ENCODE measurements around the gene SKA2.
A peak's percentile ranks its signal among the peaks of the same experiment; 100 is the strongest.
"Not testable (repeated sequence)": the region's sequence is repeated elsewhere in the genome, so short reads cannot be mapped to it uniquely, and the experiment has no call there.

Gene SKA2, protein sequence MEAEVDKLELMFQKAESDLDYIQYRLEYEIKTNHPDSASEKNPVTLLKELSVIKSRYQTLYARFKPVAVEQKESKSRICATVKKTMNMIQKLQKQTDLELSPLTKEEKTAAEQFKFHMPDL

DNA sequence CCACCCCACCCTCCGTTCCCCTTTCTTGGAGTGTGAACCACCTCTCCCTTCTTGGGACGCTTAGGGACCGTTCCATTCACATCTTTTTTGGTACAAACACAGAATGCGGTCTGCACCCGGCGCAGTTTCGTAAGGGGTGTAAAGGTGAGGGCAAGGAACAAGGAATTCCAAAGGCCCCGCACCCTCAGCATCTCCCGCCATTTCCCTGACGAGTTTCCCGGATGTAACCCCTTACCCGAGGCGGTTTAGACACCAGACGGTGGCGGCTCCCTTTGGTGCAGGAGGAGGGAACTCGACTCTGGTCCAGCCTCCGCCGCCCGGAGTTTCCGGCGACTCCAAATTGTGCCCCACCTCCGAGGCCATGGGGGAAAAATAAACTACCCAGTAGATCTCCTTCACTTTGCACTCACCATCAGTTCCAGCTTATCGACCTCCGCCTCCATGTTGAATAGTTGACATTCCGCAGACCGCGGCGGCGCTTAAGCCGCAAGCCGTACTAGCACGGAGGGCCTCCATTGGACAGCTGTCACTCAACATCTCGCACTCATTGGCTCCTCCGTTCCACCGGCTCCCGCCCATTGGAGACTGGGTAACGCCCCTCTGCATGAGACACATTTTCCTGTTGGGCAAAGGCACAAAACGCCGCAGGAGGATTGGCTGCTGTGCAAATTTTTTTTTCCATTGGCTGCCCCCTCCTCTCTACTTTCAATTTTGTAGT is at the start of gene SKA2:
Gene SKA2, minus strand, starts transcription at position 466 of the 718 bp plus-strand sequence. Its CDS starts 23 bp downstream, at position 443.
- DNase-seq: peak; percentile 99

DNA sequence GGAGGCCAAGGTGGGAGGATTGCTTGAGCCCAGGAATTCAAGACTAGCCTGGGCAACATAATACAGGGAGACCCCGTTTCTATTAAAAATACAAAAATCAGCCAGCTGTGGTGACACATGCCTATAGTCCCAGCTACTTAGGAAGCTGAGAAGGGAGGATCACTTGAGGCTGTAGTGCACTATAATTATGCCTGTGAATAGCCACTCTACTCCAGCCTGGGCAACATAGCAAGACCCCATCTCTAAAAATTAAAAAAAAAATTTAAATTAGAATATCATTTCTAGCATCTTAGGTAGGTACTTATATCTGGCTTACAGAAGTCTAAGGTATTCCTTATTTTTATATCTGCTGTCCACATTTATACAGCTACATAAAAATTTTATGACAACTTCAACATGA is 47.3 kb upstream of the SKA2 start:
- no peak for DNase-seq

DNA sequence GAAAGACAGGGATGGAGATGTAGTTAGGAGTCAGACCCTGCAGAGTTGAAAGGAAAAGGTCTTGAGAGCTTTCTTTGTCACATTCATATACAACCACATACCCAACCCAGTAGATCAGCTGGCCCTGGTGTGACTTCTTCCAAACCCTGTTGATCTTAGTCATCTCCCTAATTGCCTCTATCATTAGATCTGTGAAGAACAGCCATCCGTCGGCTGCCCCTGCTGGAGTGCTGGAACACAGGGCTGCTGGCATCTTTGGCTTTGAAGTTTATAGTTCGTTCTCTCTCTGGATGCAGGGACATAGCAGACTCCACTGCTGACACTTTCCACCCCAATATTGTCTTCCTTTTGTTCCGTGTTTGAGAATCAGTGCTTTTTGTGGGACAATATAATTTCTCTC is 44.4 kb upstream of the SKA2 start:
- no peak for DNase-seq

DNA sequence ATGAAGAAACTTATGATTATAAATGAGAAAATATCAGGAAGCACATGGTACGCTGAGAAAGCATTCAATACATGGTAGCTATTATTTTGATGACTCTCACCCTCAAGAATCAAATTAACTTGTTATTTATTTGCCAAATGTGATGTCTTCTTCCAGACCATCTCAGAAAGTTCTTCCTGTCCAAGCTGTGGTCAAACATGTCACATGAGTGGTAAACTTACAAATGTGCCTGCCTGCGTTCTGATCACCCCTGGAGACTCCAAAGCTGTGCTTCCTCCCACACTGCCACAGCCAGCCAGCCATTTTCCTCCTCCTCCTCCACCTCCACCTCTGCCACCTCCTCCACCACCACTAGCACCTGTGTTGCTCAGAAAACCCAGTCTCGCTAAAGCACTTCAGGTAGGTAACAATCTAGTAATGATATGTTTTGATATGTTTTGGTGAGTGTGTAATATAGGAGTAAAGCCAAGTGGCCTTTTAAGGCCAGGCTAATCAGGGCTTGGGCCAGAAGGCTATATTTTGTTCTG is 38.4 kb upstream of the SKA2 start:
- no peak for DNase-seq

DNA sequence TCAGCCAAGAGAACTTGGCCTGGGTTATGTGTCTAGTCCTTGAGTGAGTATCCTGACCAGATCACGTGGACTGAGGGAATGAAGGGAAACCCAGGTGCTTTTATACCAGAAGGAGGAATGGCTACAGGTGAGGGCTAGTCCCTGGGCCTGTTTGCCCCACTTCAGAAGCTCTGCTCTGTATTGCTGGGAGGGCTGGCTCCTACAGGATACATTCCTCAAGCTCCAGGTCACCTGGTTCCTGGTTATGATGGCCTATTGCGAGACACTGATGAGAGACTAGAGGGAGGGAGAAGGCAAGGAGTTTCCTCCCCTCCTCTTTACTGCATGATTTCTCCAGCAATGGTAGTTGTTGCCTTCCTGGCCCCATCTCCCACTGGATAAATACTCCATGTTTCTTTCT is 35.8 kb upstream of the SKA2 start:
- DNase-seq: no peak

DNA sequence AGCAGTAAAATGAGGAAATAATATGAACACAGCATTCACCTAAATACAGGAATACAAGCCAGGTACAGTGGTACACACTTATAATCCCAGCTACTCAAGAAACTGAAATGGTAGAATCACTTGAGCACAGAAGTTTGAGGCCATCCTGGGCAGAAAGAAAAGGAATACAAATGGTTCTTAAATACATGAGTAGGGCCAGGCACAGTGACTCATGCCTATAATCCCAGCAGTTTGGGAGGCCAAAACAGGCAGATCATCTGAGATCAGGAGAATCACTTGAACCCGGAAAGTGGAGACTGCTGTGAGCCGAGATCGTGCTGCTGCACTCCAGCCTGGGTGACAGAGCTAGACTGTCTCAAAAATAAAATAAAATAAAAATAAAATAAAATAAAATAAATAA is 31.9 kb upstream of the SKA2 start:
- no peak for DNase-seq

DNA sequence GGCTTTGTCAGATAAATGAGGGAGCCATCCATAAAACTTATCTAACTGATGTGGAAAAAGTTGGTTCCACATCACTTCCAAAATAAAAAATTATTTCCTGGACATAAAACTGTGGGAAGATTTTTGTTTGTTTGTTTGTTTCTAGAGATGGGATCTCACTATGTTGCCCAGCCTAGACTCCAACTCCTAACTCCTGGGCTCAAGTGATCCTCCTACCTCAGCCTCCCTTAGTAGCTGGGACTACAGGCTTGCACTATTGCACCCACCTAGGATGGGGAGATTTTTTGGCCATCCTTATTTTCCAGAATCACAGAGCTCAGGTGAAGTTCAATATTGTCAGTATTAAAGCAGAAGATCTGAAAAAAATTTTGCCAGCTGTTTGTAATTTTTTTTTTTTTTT is 31.0 kb upstream of the SKA2 start:
- no peak for DNase-seq

DNA sequence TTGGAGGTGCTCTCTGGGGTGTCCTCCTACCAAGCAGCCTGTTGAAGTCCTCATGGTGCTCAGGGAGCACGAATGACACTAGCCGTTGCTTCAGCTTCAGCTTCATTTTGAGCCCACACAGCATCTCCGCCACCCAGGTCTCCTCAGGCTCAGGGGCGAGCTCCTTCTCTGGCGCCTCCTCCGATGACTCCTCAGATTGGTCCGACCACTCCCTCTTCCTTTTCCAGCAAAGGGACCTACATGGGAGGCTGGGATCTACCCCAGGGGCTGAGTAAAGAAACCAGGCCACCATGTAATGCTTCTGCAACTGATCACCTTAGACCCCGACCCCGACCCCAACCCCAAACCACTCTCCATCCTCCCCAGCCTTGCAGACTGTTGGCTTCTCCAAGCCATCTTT is 26.5 kb upstream of the SKA2 start:
- DNase-seq: no peak

DNA sequence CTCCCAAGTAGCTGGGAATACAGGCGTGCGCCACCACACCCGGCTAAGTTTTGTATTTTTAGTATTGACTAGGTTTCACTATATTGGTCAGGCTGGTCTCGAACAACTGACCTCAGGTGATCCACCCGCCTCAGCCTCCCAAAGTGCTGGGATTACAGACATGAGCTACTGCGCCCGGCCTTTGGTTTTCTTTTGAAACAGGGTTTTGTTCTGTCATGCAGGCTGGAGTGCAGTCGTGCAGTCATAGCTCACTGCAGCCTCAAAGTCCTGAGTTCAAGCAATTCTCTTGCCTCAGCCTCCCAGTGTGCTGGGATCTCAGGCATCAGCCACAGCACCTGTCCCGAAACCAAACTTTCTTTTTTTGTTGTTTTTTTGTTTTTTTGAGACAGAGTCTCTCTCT is 25.6 kb upstream of the SKA2 start:
- DNase-seq: no peak

DNA sequence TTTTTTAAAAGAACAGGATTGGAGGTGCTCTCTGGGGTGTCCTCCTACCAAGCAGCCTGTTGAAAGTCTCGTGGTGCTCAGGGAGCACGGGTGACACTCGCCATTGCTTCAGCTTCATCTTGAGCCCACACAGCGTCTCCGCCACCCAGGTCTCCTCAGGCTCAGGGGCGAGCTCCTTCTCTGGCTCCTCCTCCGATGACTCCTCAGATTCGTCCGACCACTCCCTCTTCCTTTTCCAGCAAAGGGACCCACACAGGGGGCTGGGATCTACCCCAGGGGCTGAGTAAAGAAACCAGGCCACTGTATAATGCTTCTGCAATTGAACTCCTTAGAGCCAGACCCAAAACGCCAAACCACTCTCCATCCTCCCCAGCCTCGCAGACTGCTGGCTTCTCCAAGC is 24.6 kb upstream of the SKA2 start:
- not testable (repeated sequence) for DNase-seq

DNA sequence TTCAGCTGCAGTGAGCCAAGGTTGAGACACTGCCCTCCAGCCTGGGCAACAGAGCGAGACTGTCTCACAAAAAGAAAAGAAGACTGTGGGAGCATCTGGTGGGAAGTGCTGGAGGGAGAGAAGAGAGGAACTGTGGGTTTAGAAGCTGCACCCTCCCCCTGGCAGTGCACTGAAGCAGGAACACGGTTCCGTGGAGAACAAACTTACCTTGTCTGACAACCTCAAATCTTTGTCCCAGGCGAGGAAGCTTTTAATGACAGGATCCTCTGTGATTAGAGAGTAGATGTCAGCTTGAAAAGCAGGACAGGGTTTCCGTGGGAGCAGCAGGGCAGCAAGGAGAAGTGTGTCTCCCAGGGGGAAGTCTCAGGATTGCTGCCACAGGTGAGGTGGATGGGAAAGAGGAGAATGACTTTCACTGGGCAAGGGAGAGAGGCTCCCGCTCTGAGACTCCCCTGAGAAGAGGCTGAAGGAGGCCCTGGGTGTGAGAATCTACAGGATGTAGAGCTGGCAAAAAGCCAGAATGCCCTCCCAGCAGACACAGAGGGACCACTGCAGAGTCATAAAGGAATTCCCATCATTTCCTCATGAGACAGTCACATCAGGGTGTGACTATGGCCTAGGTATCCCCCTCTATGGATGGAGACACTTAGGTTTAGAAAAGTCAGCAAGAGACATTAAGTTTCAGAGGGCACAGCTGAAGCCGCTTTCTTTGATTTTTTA is 23.4 kb upstream of the SKA2 start:
- no peak for DNase-seq

DNA sequence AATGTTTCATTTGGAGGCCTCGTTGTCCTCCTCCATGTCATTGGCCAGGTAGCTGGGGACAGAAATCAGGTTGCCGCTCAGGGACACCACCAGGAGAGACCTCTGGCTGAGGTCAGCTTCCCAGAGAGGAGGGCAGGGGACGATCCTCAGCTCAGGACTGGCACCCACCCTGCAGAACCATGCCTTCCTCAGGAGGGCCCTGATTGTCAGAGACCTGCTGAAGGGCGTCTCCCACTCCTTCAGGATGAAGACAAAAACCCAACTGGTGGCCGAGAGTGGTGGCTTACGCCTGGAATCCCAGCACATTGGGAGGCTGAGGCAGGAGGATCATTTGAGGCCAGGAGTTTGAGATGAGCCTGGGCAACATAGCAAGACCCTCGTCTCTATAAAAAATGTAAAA is 20.1 kb upstream of the SKA2 start:
- DNase-seq: no peak

DNA sequence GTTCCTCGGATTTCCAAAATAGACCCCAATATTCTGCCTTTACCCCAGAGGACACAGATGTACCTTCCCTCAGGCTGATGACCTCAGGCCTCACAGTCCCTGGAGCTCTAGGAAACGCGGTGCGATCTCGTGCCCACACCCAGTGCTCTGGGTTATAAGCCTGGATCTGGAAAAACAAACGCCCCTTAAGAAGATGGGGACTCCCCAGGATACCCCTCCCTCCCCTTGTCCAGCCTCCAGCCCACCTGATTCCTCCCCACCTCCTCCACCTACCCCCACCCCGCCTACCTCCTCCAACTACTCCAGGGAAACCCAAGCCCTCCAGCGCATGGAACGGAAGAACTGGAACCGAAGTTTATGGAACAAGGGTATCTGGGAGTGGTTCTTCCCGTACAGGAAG is 19.7 kb upstream of the SKA2 start:
- DNase-seq: no peak

DNA sequence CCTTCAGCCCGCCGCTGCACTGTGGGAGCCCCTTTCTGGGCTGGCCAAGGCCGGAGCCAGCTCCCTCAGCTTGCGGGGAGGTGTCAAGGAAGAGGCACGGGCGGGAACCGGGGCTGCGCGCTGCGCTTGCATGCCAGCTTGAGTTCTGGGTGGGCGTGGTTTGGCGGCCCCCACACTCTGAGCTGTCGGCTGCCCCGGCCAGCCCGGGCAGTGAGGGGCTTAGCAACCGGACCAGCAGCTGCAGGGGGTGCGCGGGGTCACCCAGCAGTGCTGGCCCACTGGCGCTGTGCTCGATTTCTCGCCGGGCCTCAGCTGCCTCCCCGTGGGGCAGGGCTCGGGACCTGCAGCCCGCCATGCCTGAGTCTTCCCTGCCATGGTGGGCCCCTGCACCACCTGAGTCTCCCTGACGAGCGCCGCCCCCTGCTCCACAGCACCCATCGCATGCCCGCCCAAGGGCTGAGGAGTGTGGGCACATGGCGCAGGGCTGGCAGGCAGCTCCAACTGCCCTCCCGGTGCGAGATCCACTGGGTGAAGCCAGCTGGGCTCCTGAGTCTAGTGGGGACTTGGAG is 17.5 kb upstream of the SKA2 start:
- no peak for DNase-seq

DNA sequence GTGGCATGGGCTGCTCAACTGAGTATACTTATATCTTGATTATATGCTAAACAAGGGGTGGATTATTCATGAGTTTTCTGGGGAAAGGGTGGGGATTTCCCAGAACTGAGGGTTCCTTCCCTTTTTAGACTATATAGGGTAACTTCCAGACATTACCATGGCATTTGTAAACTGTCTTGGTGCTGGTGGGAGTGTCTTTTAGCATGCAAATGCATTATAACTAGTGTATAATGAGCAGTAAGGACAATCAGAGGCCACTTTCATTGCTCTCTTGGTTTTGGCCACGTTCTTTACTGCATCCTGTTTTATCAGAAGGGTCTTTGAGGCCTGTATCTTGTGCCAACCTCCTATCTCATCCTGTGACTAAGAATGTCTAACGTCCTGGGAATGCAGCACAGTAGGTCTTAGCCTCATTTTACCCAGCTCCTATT is 12.6 kb upstream of the SKA2 start:
- no peak for DNase-seq

DNA sequence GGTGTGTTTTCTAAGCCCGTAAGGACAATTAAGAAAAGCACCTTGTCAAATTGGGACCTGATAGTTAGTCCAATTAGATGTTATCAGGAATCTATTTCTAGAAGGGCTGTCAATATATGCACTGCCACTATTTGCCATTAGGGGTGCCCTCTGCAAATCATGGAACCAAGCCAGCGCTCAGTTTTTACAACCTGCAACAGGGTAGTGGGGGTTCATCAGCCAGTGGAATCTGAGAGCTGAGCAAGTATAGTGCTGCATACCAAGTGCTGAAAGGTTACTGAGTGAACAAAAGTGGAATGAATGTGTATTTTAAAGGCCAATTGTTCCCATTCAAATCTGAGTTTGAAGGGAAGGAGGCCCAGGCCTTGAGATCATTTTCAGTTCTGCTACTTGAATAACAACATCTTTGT is 11.0 kb upstream of the SKA2 start:
- peak; percentile 80 for DNase-seq

DNA sequence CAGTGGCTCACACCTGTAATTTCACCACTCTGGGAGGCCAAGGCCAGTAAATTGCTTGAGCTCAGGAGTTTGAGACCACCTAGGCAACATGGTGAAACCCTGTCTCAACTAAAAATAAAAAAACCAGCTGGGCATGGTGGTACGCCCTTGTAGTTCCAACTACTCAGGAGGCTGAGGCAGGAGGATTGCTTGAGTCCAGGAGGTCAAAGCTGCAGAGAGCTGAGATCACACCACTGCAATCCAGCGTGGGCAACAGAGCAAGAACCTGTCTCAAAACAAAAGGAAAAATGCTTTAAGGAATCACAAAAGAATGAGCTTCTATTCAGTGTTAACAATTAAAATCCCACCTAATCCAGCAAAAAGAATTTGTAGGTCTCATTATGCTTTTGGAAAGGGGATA is 6.5 kb upstream of the SKA2 start:
- DNase-seq: no peak

DNA sequence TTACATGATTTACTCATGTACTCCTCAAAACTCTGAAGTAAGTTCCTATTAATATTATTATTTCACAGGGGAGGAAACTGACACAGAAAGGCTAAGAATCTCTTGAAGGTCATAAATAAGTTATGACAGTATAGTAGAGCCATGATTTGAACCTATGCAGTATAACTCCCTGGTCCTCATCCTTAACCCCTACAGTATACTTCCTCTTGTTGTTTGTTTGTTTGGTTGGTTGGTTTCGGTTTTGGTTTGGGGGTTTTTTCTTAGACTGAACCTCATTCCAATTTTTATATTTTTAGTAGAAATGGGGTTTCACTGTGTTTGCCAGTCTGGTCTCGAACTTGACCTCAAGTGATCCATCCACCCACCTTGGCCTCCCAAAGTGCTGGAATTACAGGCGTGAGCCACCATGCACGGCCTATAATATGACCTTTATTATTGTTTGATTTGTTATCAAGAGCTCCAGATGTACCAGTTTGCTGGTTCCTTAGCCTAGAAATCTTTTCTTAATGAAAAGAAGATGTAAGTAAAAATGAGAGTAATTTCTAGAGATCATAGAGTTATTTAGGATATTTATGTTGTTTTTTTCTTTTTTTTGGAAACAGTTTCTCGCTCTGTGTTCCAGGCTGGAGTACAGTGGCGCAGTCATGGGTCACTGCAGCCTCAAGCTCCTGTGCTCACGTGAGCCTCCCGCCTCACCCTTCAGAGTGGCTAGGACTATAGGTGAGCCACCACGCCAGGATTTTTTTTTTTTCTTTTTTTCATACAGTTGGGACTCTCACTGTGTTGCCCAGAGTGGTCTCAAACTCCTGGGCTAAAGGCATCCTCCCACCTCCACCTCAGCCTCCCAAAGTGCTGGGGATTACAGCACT is 5.4 kb upstream of the SKA2 start:
- no peak for DNase-seq

DNA sequence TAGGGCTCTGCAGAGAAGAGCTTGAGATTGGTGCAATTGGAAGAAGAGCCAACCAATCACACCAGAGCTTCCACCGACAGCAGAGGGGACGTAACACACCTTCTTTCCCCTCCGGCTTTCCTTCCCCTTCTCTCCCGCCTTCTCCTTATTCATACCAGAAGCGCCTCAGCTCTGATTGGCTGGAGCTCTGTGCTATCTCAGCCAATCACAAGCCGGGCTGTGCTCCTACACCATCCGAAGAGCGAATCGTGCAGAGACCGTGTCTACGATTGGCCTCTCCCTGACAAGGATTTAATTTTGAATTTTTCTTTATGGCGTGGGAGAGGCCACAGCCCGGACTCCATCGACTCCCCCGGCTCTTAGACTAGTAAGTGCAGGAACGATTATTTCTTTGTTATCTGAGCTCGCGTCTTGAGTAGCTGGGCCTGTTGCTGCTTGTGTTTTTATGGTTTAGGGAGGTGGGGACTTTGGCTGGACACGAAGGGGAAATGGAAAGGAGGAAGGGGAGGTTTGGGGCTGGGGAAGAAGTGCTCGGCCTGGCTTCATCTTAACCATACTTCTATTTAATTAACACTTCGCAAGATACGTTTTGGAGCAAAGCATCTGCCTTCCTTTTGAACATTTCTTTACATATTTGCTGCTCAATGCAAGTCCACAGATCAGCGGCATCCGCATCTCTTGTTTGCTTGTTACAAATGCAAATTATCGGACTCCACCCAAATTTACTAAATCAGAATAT is 622 bp upstream of the SKA2 start, which contains the start of gene PRR11:
Gene PRR11, plus strand, starts transcription at position 308 of the 739 bp plus-strand sequence. CDS start 14,007 bp downstream, outside the sequence.
- peak; percentile 96 for DNase-seq

DNA sequence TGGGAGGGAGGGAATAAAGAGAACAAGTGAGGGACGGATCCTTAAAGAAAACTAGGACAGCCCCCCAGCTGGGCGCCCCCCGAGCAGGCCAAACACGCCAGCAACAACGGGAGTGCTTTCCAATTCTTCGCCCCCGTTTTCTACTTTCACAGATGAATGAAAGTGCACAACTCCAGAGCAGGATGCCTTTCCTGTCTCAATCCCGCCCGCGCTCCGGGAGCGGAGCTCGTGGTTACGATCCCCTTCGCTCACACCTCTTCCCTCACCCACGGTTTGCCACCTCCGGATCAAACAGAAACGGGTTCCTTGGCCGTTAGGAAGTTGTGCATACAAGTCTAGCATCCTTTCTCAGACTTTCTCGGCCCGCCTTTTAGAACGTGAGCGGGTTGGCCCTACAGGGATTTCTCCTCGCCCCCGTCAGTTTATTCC is 680 bp downstream of the SKA2 start:
- DNase-seq: peak; percentile 76

DNA sequence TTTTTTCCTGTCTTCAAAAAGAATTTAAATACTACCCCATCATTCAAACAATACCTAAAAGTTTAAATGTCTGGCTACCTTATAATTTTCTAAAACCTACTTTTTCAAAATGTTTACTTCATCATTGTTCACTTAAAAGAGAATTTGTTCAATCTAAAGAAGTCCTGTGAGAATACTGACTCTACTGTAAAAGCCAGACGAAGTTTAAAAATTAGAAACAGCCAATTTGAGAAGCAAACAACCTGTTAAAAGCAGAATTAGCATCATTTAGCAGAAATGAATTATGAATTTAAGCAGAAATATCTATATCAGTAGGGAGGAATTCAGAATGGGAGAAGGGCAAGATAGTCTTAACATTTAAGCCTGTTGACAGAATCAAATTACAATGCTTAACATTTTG is 2.1 kb downstream of the SKA2 start:
- no peak for DNase-seq

DNA sequence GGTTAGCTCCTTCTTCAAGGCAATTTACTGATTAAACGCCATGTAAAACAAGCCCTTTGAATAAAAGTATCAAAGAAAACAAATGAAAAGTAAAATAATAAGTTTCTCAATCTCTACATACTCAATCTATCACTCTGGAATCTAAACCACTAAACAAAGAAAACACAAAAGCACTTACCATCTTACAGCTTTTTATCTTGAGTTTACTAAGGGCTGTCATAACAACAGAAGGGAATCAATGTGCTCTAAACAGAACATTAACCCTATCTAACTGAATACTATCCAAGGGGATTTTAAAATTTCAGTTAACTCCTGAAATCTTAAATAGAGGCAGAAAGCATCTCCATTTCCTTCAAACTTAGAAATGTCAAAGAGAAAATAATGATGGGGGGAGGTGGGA is 3.4 kb downstream of the SKA2 start:
- DNase-seq: no peak
